NT2/D1 (cell line): Measurements from ENCODE around the gene EPHB4.
"Not testable (repeated sequence)": the region's sequence is repeated elsewhere in the genome, so short reads cannot be mapped to it uniquely, and the experiment has no call there.

Source experiments
- DNase-seq: peaks from one replicate; pipeline ENCODE4 v3.0.0-alpha.2; 2011; ENCODE audit warnings: low read depth, low spot score
- H3K27me3 ChIP-seq: 2 replicates; pipeline ENCODE4 v1.6.0; 2011; ENCODE audit warnings: mild to moderate bottlenecking; ENCODE audit not compliant: insufficient read length, insufficient read depth
- H3K36me3 ChIP-seq: 2 replicates; pipeline ENCODE4 v1.6.1; 2011; ENCODE audit warnings: mild to moderate bottlenecking, low read length, mixed read lengths; ENCODE audit not compliant: insufficient read depth, insufficient read length
- H3K4me1 ChIP-seq: 2 replicates; pipeline ENCODE4 v1.5.1; 2011; ENCODE audit not compliant: insufficient read depth, insufficient read length
- H3K4me3 ChIP-seq: 2 replicates; pipeline ENCODE4 v1.5.1; 2011; ENCODE audit warnings: low read depth; ENCODE audit not compliant: insufficient read length
- H3K9ac ChIP-seq: 2 replicates; pipeline ENCODE4 v1.6.0; 2011; ENCODE audit warnings: low read depth; ENCODE audit not compliant: insufficient read length
- H3K9me3 ChIP-seq: 2 replicates; pipeline ENCODE4 v1.5.1; 2011; ENCODE audit warnings: mild to moderate bottlenecking, low read length; ENCODE audit not compliant: insufficient read depth
- SUZ12 ChIP-seq: IDR thresholded peaks from 2 replicates; pipeline ENCODE4 v1.6.1; 2011; ENCODE audit not compliant: insufficient read length, insufficient read depth; ENCODE audit errors: extremely low read depth
- YY1 ChIP-seq: IDR thresholded peaks from 2 replicates; pipeline ENCODE4 v1.6.1; 2011; ENCODE audit not compliant: insufficient read length, insufficient read depth
- ZNF274 ChIP-seq: IDR thresholded peaks from 2 replicates; pipeline ENCODE4 v1.6.1; 2011; ENCODE audit warnings: mild to moderate bottlenecking, low read depth, low read length

EPHB4 gene

DNA sequence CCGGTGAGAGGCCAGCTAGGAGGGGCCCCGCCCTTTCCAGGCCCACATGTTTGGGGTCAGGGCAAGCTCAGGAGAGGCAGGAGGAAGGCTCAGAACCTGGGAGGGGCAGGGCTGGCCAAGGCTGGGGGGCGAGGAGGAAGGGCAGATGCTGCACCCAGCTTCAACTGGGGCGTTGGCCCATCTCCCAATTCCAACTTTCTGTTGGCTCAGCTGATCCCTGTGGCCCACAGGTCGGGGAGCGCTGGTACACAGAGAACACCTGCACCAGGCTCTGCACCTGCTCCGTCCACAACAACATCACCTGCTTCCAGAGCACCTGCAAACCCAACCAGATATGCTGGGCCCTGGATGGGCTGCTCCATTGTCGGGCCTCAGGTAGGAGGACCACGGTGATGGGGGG, 53.8 kb downstream of the EPHB4 start:
- TF ChIP-seq ZNF274 (no peak), YY1 (no peak), SUZ12 (no peak)
- no peak overlapping the region for H3K9ac ChIP-seq
- no peaks in the 10 kb centered on the region for H3K36me3 ChIP-seq
- no peak for DNase-seq
- H3K27me3 ChIP-seq, result no peaks in the 10 kb centered on the region
- H3K4me1 ChIP-seq, result no peaks in the 10 kb centered on the region
- H3K4me3 ChIP-seq, result no peak overlapping the region
- no peaks in the 10 kb centered on the region for H3K9me3 ChIP-seq

DNA sequence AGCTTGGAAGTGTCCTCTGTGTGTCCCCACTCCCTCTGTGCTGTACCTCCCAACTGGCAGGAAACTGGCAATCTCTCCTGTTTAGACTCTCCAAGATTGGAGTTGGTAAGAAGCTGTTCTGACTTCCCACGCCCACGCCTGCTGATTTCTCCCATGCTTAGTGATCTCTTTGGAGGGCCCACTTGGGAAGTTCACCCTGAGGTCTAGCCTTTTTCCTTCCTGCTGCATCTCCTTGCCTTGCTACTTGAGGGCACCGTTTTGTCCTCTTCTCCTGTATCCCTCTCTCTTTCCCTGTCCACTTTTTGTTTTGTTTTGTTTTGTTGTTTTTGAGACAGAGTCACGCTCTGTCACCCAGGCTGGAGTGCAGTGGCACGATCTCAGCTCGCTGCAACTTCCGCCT, 58.5 kb downstream of the EPHB4 start:
- H3K9me3 ChIP-seq, result no peaks in the 10 kb centered on the region
- peaks cover 3% of the 10 kb centered on the region for H3K4me1 ChIP-seq

DNA sequence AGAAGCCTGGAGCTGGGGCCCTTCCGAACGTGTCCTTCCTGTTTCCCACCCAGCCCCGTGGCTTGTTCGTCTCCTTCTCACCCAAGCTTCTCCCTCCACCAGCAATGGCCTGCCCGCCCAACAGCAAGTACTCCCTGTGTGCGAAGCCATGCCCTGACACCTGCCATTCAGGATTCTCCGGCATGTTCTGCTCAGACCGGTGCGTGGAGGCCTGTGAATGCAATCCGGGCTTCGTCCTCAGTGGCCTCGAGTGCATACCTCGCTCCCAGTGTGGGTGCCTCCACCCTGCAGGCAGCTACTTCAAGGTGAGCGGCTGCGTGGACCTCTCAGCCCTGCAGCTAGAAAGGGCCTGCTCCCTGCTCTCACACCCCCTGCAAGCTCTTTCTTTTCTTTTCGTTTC, 62.1 kb downstream of the EPHB4 start:
- Histone ChIP-seq H3K4me1 (peaks cover 3% of the 10 kb centered on the region), H3K9ac (no peak overlapping the region), H3K9me3 (no peaks in the 10 kb centered on the region), H3K36me3 (no peaks in the 10 kb centered on the region), H3K27me3 (no peaks in the 10 kb centered on the region), H3K4me3 (no peak overlapping the region)
- DNase-seq, result no peak
- TF ChIP-seq SUZ12, result no peak
- TF ChIP-seq YY1, result no peak
- no peak for TF ChIP-seq ZNF274

More for the DNA sequence above, 58.5 kb downstream of the EPHB4 start:
- H3K36me3 ChIP-seq, result no peaks in the 10 kb centered on the region
- H3K4me3 ChIP-seq, result no peak overlapping the region
- no peak overlapping the region for H3K9ac ChIP-seq
- no peak for DNase-seq
- H3K27me3 ChIP-seq, result no peaks in the 10 kb centered on the region
- TF ChIP-seq ZNF274, result no peak
- no peak for TF ChIP-seq SUZ12
- TF ChIP-seq YY1, result no peak

DNA sequence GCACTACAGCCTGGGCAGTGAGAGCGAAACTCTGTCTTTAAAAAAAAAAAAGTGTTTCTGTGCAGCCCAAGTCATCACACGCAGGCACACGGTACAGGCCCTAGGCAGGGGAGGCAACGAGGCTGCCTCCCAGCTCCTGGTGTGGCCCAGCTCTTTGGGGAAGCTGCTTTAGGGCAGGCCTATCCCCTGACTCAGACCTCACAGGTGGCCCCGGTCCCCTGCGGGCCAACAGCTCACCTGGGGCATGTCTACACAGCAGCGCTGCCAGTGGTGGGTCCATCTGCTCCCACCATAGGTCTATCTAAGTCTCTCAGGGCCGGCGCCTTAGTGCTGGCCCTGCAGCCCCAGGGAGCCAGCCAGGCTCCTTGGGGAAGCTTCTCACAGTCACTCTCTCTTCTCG, 62.5 kb downstream of the EPHB4 start:
- H3K27me3 ChIP-seq, result no peaks in the 10 kb centered on the region
- H3K9ac ChIP-seq, result no peak overlapping the region
- DNase-seq, result no peak
- no peak for TF ChIP-seq SUZ12
- no peak for TF ChIP-seq ZNF274
- no peak for TF ChIP-seq YY1
- H3K4me3 ChIP-seq, result no peak overlapping the region
- no peaks in the 10 kb centered on the region for H3K9me3 ChIP-seq
- no peaks in the 10 kb centered on the region for H3K36me3 ChIP-seq
- peaks cover 3% of the 10 kb centered on the region for H3K4me1 ChIP-seq

DNA sequence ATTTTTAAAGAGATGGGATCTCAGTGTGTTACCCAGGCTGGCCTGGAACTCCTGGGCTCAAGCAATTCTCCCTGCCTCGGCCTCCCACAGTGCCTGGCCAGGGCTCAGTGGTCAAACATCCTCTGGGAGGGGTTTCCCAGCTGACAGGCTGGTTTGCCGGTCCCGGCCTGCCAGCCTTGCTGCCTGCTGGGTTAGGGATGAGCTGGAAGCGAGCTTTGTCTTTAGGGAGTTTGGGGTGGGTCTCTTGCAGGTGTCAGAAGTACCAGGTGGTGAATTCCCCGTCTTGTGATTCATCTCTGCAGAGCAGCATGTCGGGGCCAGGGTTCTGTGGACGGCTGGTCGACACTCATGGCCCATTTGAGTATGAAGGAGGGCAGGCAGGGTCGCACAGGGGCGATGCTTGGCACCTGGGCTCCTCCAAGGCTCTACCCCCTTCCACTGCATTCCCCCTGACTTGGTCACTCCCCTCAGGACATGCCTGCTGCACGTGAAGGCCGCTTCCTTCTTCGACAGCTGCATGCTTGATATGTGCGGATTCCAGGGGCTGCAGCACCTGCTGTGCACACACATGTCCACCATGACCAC, 63.7 kb downstream of the EPHB4 start:
- H3K9ac ChIP-seq, result no peak overlapping the region
- DNase-seq, result no peak
- H3K4me1 ChIP-seq, result peaks cover 3% of the 10 kb centered on the region
- H3K4me3 ChIP-seq, result no peak overlapping the region
- no peaks in the 10 kb centered on the region for H3K36me3 ChIP-seq
- H3K9me3 ChIP-seq, result no peaks in the 10 kb centered on the region
- TF ChIP-seq SUZ12, result no peak
- no peak for TF ChIP-seq YY1
- TF ChIP-seq ZNF274, result no peak
- H3K27me3 ChIP-seq, result no peaks in the 10 kb centered on the region

DNA sequence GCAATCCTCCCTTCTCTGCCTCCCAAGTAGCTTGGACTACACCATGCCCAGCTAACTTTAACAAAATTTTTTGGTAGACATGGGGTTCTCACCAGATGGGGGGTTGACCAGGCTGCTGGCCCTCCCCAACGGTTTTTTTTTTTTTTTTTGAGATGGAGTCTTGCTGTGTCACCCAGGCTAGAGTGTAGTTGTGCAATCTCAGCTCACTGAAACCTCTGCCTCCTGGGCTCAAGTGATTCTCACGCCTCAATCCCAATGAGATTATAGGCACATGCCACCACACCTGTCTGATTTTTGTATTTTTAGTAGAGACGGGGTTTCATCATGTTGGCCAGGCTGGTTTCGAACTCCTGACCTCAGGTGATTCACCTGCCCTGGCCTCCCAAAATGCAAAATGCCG, 64.5 kb downstream of the EPHB4 start:
- not testable (repeated sequence) for H3K4me1 ChIP-seq, H3K27me3 ChIP-seq, H3K9me3 ChIP-seq, H3K4me3 ChIP-seq, DNase-seq, H3K9ac ChIP-seq, H3K36me3 ChIP-seq

DNA sequence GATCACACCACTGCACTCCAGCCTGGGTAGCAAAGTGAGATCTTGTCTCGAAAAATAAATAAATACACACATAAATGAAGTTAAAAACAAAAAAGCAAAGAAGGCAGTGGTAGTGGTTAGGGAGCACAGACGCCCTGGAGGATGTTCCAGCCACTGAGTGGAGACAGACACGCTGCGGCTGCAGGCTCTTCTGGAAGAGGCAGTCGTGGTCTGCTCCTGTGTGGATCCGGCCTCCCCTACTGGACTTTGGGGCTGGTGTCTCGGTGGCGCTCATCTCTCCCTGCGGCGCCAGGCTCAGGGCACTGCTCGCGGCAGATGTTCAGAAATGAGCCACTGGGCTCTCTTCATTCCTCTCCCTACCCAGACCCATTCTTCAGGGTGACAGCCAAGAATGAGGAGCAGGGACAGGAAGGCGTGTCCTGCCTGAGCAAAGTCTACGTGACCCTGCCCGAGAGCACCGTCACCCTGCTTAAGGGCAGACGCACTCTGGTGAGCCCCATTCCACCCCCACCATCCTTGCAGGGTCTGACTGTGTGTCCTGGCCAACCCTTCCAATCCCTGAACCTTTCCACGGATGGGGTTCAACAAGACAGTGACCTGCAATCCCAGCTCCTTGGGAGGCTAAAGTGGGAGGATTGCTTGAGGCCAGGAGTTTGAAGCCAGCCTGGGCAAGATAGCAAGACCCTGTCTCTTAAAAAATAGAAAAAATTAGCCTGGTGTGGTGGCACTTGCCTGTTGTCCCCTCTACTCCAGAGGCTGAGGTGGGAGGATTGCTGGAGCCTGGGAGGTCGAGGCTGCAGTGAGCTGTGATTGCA, 67.8 kb downstream of the EPHB4 start:
- Histone ChIP-seq H3K36me3 (no peaks in the 10 kb centered on the region), H3K9me3 (no peaks in the 10 kb centered on the region), H3K27me3 (no peaks in the 10 kb centered on the region), H3K4me3 (no peak overlapping the region), H3K9ac (no peak overlapping the region), H3K4me1 (no peaks in the 10 kb centered on the region)
- DNase-seq, result no peak
- TF ChIP-seq YY1 (no peak), ZNF274 (no peak)

DNA sequence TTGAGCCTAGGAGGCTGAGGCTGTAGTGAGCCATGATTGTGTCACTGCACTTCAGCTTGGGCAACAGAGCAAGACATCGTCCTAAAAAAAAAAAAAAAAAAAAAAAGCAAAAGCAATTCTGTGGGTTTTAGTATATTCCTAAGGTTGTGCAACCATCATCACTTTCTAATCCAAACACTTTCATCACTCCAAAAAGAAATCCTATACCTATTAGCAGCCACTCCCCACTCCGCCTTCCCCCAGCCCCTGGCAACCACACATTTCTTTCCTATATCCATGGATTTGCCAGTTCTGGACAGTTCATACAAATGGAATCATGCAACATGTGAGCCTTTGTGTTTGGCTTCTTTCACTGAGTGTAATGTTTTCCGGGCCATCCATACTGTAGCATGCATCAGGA, 73.6 kb downstream of the EPHB4 start:
- H3K4me1 ChIP-seq, result no peaks in the 10 kb centered on the region
- no peak overlapping the region for H3K9ac ChIP-seq
- H3K9me3 ChIP-seq, result no peaks in the 10 kb centered on the region
- H3K27me3 ChIP-seq, result no peaks in the 10 kb centered on the region
- no peak overlapping the region for H3K4me3 ChIP-seq
- no peak for DNase-seq
- TF ChIP-seq YY1 (no peak), ZNF274 (no peak), SUZ12 (no peak)
- H3K36me3 ChIP-seq, result no peaks in the 10 kb centered on the region
